PC-9 (cell line): ENCODE results near the gene MAFG. TPM values are rescaled to one million over a fixed set of nuclear protein-coding genes. Genes with fewer than 3 reads are reported as not detected.

Source experiments
- BruUV-seq: library from RNA; stranded (reverse); fragments of 400-500 nt; replicated peaks from 2 replicates; lab custom pipeline; 2021; lab: Mats Ljungman, UMichigan
- CTCF ChIA-PET: fragments of 300-600 bp; sonication (Branson Sonifier 250); formaldehyde crosslinking; loops from one replicate; lab custom pipeline; 2022; ENCODE audit warnings: antibody characterized with exemption; lab: Charles Lee
- POLR2A ChIA-PET: fragments of 300-600 bp; sonication (Branson Sonifier 250); formaldehyde crosslinking; loops from one replicate; lab custom pipeline; 2022; ENCODE audit warnings: antibody characterized with exemption; ENCODE audit not compliant: unreplicated experiment; lab: Charles Lee
- DNase-seq, 2 experiments: peaks; one replicate each; pipeline versions ENCODE4 v3.0.0 to v3.0.0-alpha.2; 2015 to 2022; ENCODE audit warnings: mixed read lengths in 1 of 2
- H2AFZ ChIP-seq: fragments of 200-600 bp; sonication (generic); 2 replicates; pipeline ENCODE4 v1.8.1; 2017; ENCODE audit warnings: antibody characterized with exemption
- H3F3A ChIP-seq: fragments of 200-600 bp; sonication (generic); 2 replicates; pipeline ENCODE4 v1.8.1; 2017; ENCODE audit warnings: antibody characterized with exemption, mild to moderate bottlenecking, low read depth; ENCODE audit not compliant: insufficient read depth
- H3K27ac ChIP-seq: fragments of 200-600 bp; sonication (generic); 2 replicates; pipeline ENCODE4 v1.6.1; 2016; ENCODE audit warnings: mixed run types
- H3K27me3 ChIP-seq: fragments of 200-600 bp; sonication (generic); 2 replicates; pipeline ENCODE4 v1.6.1; 2016; ENCODE audit warnings: low read depth, mixed run types; ENCODE audit not compliant: insufficient read depth
- H3K36me3 ChIP-seq: fragments of 200-600 bp; sonication (generic); 2 replicates; pipeline ENCODE4 v1.6.1; 2016; ENCODE audit warnings: low read depth, mixed run types
- H3K4me1 ChIP-seq: fragments of 200-600 bp; sonication (generic); replicated peaks from 2 replicates; pipeline ENCODE4 v1.6.1; 2016; ENCODE audit warnings: mixed run types; ENCODE audit not compliant: insufficient read depth
- H3K4me2 ChIP-seq: fragments of 200-600 bp; sonication (generic); 2 replicates; pipeline ENCODE4 v1.6.1; 2017; ENCODE audit warnings: mixed run types
- H3K4me3 ChIP-seq: fragments of 200-600 bp; sonication (generic); 2 replicates; pipeline ENCODE4 v1.6.1; 2016; ENCODE audit warnings: mixed run types
- H3K79me2 ChIP-seq: fragments of 200-600 bp; sonication (generic); 2 replicates; pipeline ENCODE4 v1.6.1; 2017; ENCODE audit warnings: low read depth, mixed run types
- H3K9me2 ChIP-seq: fragments of 200-600 bp; sonication (generic); 2 replicates; pipeline ENCODE4 v1.8.1; 2017; ENCODE audit warnings: mild to moderate bottlenecking; ENCODE audit not compliant: insufficient read depth
- H3K9me3 ChIP-seq: fragments of 200-600 bp; sonication (generic); 2 replicates; pipeline ENCODE4 v1.8.1; 2016; ENCODE audit warnings: low read depth; ENCODE audit not compliant: insufficient read depth
- H4K20me1 ChIP-seq: fragments of 200-600 bp; sonication (generic); 2 replicates; pipeline ENCODE4 v1.8.1; 2017; ENCODE audit not compliant: insufficient read depth
- EZH2 ChIP-seq: fragments of 200-600 bp; sonication (generic); IDR thresholded peaks from 2 replicates; pipeline ENCODE4 v1.8.0; 2017; ENCODE audit warnings: antibody characterized with exemption, low read depth
- intact Hi-C: fragments of 100-400 bp; cut with micrococcal nuclease; formaldehyde crosslinking; loops from one replicate; pipeline ENCODE4 v1.10.0; 2022; ENCODE audit not compliant: unreplicated experiment
- total RNA-seq: library from RNA; stranded (reverse); gene quantifications from 2 replicates; pipeline ENCODE4 v1.2.3, GENCODE V29; 2021
- TF ChIP-seq, protein P1 (sequence below): fragments of 200-600 bp; sonication (generic); conservative IDR thresholded peaks from 2 replicates; pipeline ENCODE4 v1.6.1; 2017; ENCODE audit warnings: mixed run types, antibody characterized with exemption, mild to moderate bottlenecking, moderate library complexity

The MAFG gene
- total RNA-seq, 1 experiment from 2014 or later: 79.5 TPM

DNA sequence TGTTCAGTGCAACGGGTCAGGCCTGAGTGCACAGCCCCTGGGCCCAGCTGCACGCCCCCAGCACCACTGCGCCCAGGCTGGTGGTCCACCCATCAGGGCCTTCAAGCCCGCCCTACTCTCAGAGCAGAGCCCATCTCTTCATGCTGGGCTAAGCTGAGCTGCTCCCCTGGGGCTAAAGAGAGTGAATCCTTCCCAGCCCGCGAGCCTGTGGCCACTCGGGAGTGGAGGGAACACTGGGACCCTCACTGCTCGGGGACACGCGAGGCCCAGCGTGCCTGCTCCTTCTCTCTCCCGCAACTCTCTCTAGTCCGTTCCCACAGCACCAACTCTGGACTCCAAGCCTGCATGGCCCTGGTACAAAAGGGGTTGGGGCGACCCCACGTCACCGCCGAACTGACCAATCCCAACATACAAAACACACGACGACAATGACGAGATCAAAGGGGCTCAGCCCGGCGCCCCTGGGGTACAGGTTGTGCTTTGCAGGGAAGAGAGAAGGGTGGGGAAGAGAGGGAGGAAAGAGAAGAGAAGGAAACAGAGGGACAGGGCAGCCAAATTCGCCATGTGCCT is 5.5 kb downstream of the MAFG start:
- H3F3A ChIP-seq: peaks cover 41% of the 10 kb centered on the region; the same call in 1 of the 2 replicates
- peaks cover 58% of the 10 kb centered on the region for H3K4me1 ChIP-seq
- intact Hi-C loops: no loop called here
- peaks cover 17% of the 10 kb centered on the region for H4K20me1 ChIP-seq
- no peak overlapping the region; the same call in 1 of the 2 replicates for H3K4me3 ChIP-seq
- no peak overlapping the region for H2AFZ ChIP-seq
- POLR2A ChIA-PET: interaction anchor here (1.2 kb wide), 1 partner anchor 219 kb away, joined by 8 read pairs; the partner anchor contains the start of gene MRPL12
- no peak for DNase-seq
- BruUV-seq: TSS peak; percentile 10
- no peaks in the 10 kb centered on the region for H3K9me3 ChIP-seq
- peaks cover 79% of the 10 kb centered on the region for H3K79me2 ChIP-seq
- H3K36me3 ChIP-seq: no peaks in the 10 kb centered on the region
- peak overlapping the region; percentile 86; the same call in 1 of the 2 replicates for H3K4me2 ChIP-seq
- H3K27ac ChIP-seq: no peak overlapping the region; the same call in 1 of the 2 replicates
- H3K9me2 ChIP-seq: no peaks in the 10 kb centered on the region
- TF ChIP-seq, protein P1, sequence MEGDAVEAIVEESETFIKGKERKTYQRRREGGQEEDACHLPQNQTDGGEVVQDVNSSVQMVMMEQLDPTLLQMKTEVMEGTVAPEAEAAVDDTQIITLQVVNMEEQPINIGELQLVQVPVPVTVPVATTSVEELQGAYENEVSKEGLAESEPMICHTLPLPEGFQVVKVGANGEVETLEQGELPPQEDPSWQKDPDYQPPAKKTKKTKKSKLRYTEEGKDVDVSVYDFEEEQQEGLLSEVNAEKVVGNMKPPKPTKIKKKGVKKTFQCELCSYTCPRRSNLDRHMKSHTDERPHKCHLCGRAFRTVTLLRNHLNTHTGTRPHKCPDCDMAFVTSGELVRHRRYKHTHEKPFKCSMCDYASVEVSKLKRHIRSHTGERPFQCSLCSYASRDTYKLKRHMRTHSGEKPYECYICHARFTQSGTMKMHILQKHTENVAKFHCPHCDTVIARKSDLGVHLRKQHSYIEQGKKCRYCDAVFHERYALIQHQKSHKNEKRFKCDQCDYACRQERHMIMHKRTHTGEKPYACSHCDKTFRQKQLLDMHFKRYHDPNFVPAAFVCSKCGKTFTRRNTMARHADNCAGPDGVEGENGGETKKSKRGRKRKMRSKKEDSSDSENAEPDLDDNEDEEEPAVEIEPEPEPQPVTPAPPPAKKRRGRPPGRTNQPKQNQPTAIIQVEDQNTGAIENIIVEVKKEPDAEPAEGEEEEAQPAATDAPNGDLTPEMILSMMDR: no peak
- TF ChIP-seq EZH2: no peak
- CTCF ChIA-PET: no interaction called here
- no peaks in the 10 kb centered on the region for H3K27me3 ChIP-seq

DNA sequence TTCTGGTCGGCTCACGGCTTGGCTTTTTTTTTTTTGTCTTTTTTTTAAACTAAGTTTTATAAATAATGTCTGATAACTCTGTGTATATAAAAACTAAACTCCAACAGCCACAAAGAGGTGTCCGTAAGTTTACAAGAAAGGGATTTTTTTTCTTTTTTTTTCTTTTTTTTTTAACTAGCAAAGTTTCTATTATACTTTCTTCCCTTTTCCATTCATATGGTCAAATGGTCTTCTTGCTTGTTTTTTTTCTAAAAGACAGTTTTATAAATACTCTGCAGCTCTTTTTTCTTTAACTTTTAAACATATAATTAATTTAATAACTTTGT is 6.0 kb downstream of the MAFG start:
- H4K20me1 ChIP-seq: peaks cover 17% of the 10 kb centered on the region
- DNase-seq: no peak
- no peak overlapping the region for H2AFZ ChIP-seq
- H3K4me1 ChIP-seq: peaks cover 59% of the 10 kb centered on the region
- H3K4me3 ChIP-seq: no peak overlapping the region
- no peaks in the 10 kb centered on the region for H3K36me3 ChIP-seq
- BruUV-seq: no TSS peak
- H3K79me2 ChIP-seq: peaks cover 78% of the 10 kb centered on the region
- H3K9me3 ChIP-seq: no peaks in the 10 kb centered on the region
- intact Hi-C loops: no loop called here
- TF ChIP-seq EZH2: no peak
- TF ChIP-seq, protein P1: no peak
- no peak overlapping the region for H3K4me2 ChIP-seq
- H3F3A ChIP-seq: peaks cover 47% of the 10 kb centered on the region
- no peaks in the 10 kb centered on the region for H3K9me2 ChIP-seq
- no peak overlapping the region for H3K27ac ChIP-seq
- CTCF ChIA-PET: no interaction called here
- no peaks in the 10 kb centered on the region for H3K27me3 ChIP-seq
- POLR2A ChIA-PET: no interaction called here

DNA sequence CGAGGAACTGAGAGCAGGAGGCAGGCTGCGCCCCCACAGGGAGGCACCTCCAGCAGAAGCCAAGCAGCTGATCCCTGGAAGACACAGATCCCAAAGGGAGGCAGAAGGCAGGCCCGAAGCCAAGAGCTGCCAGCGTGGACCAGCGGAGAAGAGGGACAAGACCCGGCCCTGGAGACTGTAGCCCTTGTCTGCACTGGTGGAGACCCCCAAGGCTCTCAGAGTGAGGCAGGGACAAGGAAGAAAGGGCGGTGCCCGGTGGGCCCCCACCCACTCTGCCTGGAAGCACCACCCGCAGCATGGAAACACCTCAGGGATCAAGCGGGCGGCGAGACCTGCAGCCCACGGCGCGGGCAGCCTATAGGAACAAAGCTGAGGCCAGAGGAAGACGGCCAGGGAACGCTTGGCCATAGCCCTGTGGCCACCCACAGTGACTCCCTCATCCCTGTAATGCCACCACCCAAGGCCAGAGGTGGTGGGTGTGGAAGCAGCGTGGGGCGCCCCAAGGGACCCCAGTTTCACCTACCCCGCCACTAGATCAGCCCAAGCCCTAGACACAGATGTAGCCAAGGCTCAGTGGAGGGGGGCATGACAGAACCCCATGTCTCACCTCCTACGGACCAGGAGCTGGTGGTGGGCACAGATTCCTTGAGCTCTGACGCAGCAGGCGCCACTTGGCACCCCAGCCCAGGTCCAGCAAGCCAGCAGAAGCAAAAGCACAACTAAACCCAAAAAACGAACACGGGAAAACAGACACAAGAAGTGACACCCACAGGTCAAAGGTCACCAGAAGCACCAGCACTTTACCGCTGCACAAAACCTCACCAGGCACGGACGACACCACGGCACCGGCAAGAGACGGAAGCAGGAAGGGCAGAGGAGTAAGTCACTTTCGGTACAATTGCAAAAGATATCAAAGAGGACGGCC is 6.7 kb downstream of the MAFG start:
- Histone ChIP-seq H4K20me1 (peaks cover 14% of the 10 kb centered on the region), H3K27ac (no peak overlapping the region), H3F3A (peaks cover 49% of the 10 kb centered on the region), H3K36me3 (no peaks in the 10 kb centered on the region), H3K79me2 (peaks cover 76% of the 10 kb centered on the region), H3K27me3 (no peaks in the 10 kb centered on the region), H3K4me2 (no peak overlapping the region), H3K4me1 (peaks cover 61% of the 10 kb centered on the region), H2AFZ (no peak overlapping the region), H3K4me3 (no peak overlapping the region), H3K9me2 (no peaks in the 10 kb centered on the region), H3K9me3 (no peaks in the 10 kb centered on the region)
- DNase-seq: no peak
- no TSS peak for BruUV-seq
- intact Hi-C loops: no loop called here
- CTCF ChIA-PET: no interaction called here
- POLR2A ChIA-PET: interaction anchor here (0.6 kb wide), 2 partner anchors 47 to 178 kb away, joined by 4 to 6 read pairs; no protein-coding TSS in a partner anchor
- TF ChIP-seq, protein P1: no peak
- TF ChIP-seq EZH2: no peak
